A673 (cell line): ENCODE measurements around the gene KAZN.

Experiments
- EZH2 ChIP-seq: fragments of 200-600 bp; sonication (generic); IDR thresholded peaks from 2 replicates; pipeline ENCODE4 v1.6.1; 2017; ENCODE audit warnings: borderline replicate concordance, low read depth, mild to moderate bottlenecking, mixed read lengths, antibody characterized with exemption, low read length; ENCODE audit not compliant: poor library complexity, severe bottlenecking
- TF ChIP-seq, protein P1 (sequence below): fragments of 300-800, 200-600 bp; sonication (generic); conservative IDR thresholded peaks from 2 replicates; pipeline ENCODE4 v1.5.1; 2017; ENCODE audit warnings: low read depth, mild to moderate bottlenecking, antibody characterized with exemption, low read length, moderate library complexity, mixed read lengths

GRCh38 chr1:15159166-15159555 is 560.7 kb downstream of the KAZN start:
- TF ChIP-seq, protein P1, sequence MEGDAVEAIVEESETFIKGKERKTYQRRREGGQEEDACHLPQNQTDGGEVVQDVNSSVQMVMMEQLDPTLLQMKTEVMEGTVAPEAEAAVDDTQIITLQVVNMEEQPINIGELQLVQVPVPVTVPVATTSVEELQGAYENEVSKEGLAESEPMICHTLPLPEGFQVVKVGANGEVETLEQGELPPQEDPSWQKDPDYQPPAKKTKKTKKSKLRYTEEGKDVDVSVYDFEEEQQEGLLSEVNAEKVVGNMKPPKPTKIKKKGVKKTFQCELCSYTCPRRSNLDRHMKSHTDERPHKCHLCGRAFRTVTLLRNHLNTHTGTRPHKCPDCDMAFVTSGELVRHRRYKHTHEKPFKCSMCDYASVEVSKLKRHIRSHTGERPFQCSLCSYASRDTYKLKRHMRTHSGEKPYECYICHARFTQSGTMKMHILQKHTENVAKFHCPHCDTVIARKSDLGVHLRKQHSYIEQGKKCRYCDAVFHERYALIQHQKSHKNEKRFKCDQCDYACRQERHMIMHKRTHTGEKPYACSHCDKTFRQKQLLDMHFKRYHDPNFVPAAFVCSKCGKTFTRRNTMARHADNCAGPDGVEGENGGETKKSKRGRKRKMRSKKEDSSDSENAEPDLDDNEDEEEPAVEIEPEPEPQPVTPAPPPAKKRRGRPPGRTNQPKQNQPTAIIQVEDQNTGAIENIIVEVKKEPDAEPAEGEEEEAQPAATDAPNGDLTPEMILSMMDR = no peak
- TF ChIP-seq EZH2 = no peak
